ENCODE data around the gene TBL1X. TPM values are rescaled to one million over a fixed set of nuclear protein-coding genes. Genes with fewer than 3 reads are reported as not detected.

Gene TBL1X
- total and polyA plus RNA-seq, 2 of the 4 experiments (the other 2 are of a cell fraction): 16.2 to 20.8 TPM

DNA sequence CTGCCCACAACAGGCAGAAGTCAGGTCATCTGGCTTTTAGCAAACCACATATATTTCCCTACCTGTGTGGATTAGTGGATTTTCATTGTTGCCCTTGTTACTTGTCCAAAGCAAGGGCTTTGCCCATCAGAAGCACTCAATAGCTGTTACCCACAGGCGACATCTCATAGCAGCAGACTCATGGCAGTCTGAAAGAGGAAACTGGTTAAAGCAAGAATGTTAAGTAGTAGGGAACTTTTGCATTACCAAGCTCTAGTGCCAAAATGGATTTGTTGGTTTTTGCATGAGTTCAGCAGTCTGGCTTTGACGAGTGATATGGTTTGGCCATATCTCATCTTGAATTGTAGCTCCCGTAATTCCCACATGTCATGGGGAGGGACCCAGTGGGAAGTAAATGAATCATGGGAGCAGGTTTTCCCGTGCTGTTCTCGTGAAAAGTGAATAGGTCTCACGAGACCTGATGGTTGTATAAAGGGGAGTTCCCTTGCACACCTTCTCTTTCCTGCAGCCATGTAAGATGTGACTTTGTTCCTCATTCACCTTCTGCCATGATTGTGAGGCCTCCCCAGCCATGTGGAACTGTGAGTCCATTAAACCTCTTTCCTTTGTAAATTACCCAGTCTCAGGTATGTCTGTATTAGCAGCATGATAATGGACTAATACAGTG lies 192.9 kb downstream of the TBL1X start:
- peaks cover 19% of the 10 kb centered on the region for H3K36me3 ChIP-seq (ENCODE audit: control insufficient read depth, insufficient read depth, low read length)
- no peak overlapping the region for H4K91ac ChIP-seq (ENCODE audit: insufficient read depth, low read depth, low read length)
- H3K23ac ChIP-seq (ENCODE audit: low read depth, low read length): no peak overlapping the region
- no TSS peak for BruUV-seq (replicated peaks)
- H3K9me1 ChIP-seq (ENCODE audit: insufficient read depth, low read length): peaks cover 8% of the 10 kb centered on the region
- H2AK5ac ChIP-seq (ENCODE audit: low read depth, low read length): no peak overlapping the region
- H2BK120ac ChIP-seq (ENCODE audit: low read depth, low read length): no peak overlapping the region
- ATAC-seq (ENCODE audit: low read depth): no peak
- in situ Hi-C loops (cut with MboI; ENCODE audit: low sequenced_read_pairs): no loop called here
- no peak overlapping the region for H3K4ac ChIP-seq (ENCODE audit: low read depth, low read length)
- no peak overlapping the region for H3K4me3 ChIP-seq (ENCODE audit: insufficient read depth, low read depth, low read length)
- no peak overlapping the region for H2AFZ ChIP-seq (replicated peaks; ENCODE audit: low read length, poor library complexity)
- H2BK15ac ChIP-seq (ENCODE audit: low read depth, low read length): no peak overlapping the region
- H3K18ac ChIP-seq (ENCODE audit: low read depth, low read length): no peak overlapping the region
- H3K4me1 ChIP-seq (ENCODE audit: control insufficient read depth, insufficient read depth, low read length): peaks cover 8% of the 10 kb centered on the region; the same call in 1 of the 2 replicates
- CTCF ChIA-PET: interaction anchor here (1.2 kb wide), 1 partner anchor 12 kb away, joined by 3 read pairs; no protein-coding TSS in a partner anchor
- H3K9me3 ChIP-seq (ENCODE audit: control insufficient read depth, insufficient read depth, low read length): peaks cover 1% of the 10 kb centered on the region; the same call in 1 of the 2 replicates
- no peak overlapping the region for H3K4me2 ChIP-seq (ENCODE audit: low read depth, low read length)
- dilution Hi-C loops (cut with HindIII; ENCODE audit: low sequenced_read_pairs, unreplicated experiment): no loop called here
- no peaks in the 10 kb centered on the region for H3K27me3 ChIP-seq (ENCODE audit: control insufficient read depth, insufficient read depth, low read length)
- no peak overlapping the region for H3K9ac ChIP-seq (ENCODE audit: low read depth, low read length)
- TF ChIP-seq FOS (IDR thresholded peaks at IDR 0.05; ENCODE audit: low read depth, low read length): no peak
- no peak for TF ChIP-seq RCOR1 (IDR thresholded peaks at IDR 0.05; ENCODE audit: insufficient replicate concordance, low read length)
- TF ChIP-seq, protein P1, sequence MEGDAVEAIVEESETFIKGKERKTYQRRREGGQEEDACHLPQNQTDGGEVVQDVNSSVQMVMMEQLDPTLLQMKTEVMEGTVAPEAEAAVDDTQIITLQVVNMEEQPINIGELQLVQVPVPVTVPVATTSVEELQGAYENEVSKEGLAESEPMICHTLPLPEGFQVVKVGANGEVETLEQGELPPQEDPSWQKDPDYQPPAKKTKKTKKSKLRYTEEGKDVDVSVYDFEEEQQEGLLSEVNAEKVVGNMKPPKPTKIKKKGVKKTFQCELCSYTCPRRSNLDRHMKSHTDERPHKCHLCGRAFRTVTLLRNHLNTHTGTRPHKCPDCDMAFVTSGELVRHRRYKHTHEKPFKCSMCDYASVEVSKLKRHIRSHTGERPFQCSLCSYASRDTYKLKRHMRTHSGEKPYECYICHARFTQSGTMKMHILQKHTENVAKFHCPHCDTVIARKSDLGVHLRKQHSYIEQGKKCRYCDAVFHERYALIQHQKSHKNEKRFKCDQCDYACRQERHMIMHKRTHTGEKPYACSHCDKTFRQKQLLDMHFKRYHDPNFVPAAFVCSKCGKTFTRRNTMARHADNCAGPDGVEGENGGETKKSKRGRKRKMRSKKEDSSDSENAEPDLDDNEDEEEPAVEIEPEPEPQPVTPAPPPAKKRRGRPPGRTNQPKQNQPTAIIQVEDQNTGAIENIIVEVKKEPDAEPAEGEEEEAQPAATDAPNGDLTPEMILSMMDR (conservative IDR thresholded peaks at IDR 0.05; ENCODE audit: low read depth, low read length): no peak
- TF ChIP-seq RAD21 (IDR thresholded peaks at IDR 0.05; ENCODE audit: low read length): no peak
- no peak for TF ChIP-seq CHD1 (IDR thresholded peaks at IDR 0.05; ENCODE audit: low read depth, low read length)
- TF ChIP-seq, protein P2, sequence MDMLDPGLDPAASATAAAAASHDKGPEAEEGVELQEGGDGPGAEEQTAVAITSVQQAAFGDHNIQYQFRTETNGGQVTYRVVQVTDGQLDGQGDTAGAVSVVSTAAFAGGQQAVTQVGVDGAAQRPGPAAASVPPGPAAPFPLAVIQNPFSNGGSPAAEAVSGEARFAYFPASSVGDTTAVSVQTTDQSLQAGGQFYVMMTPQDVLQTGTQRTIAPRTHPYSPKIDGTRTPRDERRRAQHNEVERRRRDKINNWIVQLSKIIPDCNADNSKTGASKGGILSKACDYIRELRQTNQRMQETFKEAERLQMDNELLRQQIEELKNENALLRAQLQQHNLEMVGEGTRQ (IDR thresholded peaks at IDR 0.05; ENCODE audit: low read depth, low read length): no peak
- no peak for TF ChIP-seq MXI1 (IDR thresholded peaks at IDR 0.05; ENCODE audit: borderline replicate concordance, low read depth, low read length)
- no peak for TF ChIP-seq CEBPB (IDR thresholded peaks at IDR 0.05; ENCODE audit: low read depth, low read length)
- TF ChIP-seq MAZ (IDR thresholded peaks at IDR 0.05; ENCODE audit: borderline replicate concordance, low read depth, low read length): no peak
- TF ChIP-seq SMC3 (IDR thresholded peaks at IDR 0.05; ENCODE audit: low read depth, low read length): no peak
- no peak overlapping the region for H2BK5ac ChIP-seq (ENCODE audit: low read depth, low read length, poor library complexity, severe bottlenecking)
- no peak overlapping the region for H3K27ac ChIP-seq (ENCODE audit: insufficient read depth, low read length)
- DNase-seq: no peak
- POLR2A ChIA-PET (ENCODE audit: unreplicated experiment): no interaction called here
- H4K8ac ChIP-seq (ENCODE audit: low read depth in 2 of 2, low read length in 2 of 2): no peak overlapping the region
- WGBS, 2 experiments (ENCODE audit: extremely low coverage in 2 of 2, insufficient read length in 1 of 2): 50% methylated on average over 1 of the region's 6 CpGs; no CpG with 5 or more reads in 1 of the 2 experiments
- H2BK20ac ChIP-seq (ENCODE audit: low read depth, low read length): no peak overlapping the region
- no peak overlapping the region for H2AK9ac ChIP-seq (replicated peaks; ENCODE audit: low read depth, low read length, poor library complexity)
- H4K20me1 ChIP-seq (ENCODE audit: insufficient read depth, low read length): peaks cover 17% of the 10 kb centered on the region
- peaks cover 0 to 47% of the 10 kb centered on the region in 2 experiments; a peak in 2 of 4 replicates for H3K79me1 ChIP-seq (ENCODE audit: low read depth in 1 of 2, low read length in 2 of 2)
- intact Hi-C loops (cut with micrococcal nuclease): no loop called here
- H3K56ac ChIP-seq (ENCODE audit: extremely low read depth, insufficient read depth, low read length): no peak overlapping the region
- H4K5ac ChIP-seq (ENCODE audit: low read depth, low read length): no peak overlapping the region
- no peak overlapping the region for H3K14ac ChIP-seq (replicated peaks; ENCODE audit: low read depth, low read length)

All from IMR-90 (cell line).